Posterior vena cava (tissue), 2 donors: ENCODE data around the gene MMP20. TPM values are rescaled to one million over a fixed set of nuclear protein-coding genes. Genes with fewer than 3 reads are reported as not detected.

Source experiments
- DNase-seq: peaks from one replicate; pipeline ENCODE4 v3.0.0-alpha.2; 2020; ENCODE audit warnings: low spot score
- intact Hi-C, 2 donors: fragments of 100-400 bp; cut with DNase I; formaldehyde crosslinking; loops; one replicate each; pipeline versions ENCODE4 v1.14.1 to v1.14.2; 2022 to 2023
- total RNA-seq, 2 donors: library from RNA; stranded (reverse); fragmentation: NEBNext Ultra II Directional; extraction: Animal tissue kit (Norgen Biotek cat#: 25700); gene quantifications; one replicate each; pipeline ENCODE4 v1.2.1, GENCODE V29; 2021
- donor health status: DM: yes; HTN: yes; CAD: no.
- donor health status: DM: yes; HTN: yes; CAD: no.

MMP20 gene
- total RNA-seq, 2 donors from 2014 or later: not detected

DNA sequence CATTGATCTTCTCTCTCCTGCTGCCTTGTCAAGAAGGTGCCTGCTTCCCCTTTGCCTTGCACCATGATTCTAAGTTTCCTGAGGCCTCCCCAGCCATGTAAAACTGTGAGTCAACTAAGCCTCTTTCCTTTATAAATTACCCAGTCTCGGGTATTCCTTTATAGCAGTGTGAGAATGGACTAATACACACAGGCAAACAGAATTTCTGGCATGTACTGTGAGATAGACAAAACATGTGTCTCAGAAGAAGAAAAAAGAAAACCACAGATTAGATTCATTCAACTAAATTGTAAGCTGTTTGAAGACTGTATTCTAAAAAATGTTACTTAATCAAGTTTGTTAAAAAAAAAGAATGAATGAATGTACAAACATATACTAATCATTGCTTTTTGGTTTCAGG, 1.5 kb upstream of the MMP20 start:
- no peak for DNase-seq
- intact Hi-C loops: no loop called here

DNA sequence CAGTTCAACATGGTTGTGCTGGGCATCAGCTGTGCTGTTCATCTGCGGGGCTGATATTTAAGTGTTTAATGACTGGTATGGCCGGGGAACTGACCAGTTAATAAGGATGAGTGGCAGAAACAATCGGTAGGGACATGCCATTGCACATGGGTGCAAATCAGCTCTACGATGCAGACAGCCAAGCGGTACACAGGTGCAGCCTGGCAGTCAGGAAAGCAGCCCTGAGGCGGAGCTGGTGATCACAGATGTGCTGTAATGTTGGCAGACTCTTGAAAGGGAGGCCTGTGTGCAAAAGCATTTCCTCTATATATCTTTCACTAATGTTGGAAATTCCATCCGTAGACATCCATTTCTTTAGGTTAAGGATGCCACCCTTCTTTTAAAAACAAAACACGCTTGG, 1.1 kb downstream of the MMP20 start:
- intact Hi-C loops: no loop called here
- DNase-seq: no peak

- intact Hi-C loops: no loop called here
- no peak for DNase-seq
Measured at GRCh38 chr11:102623128-102623527, 2.0 kb downstream of the MMP20 start.

- intact Hi-C loops: no loop called here
- DNase-seq: no peak
Measured at GRCh38 chr11:102622258-102622657, 2.9 kb downstream of the MMP20 start.

DNA sequence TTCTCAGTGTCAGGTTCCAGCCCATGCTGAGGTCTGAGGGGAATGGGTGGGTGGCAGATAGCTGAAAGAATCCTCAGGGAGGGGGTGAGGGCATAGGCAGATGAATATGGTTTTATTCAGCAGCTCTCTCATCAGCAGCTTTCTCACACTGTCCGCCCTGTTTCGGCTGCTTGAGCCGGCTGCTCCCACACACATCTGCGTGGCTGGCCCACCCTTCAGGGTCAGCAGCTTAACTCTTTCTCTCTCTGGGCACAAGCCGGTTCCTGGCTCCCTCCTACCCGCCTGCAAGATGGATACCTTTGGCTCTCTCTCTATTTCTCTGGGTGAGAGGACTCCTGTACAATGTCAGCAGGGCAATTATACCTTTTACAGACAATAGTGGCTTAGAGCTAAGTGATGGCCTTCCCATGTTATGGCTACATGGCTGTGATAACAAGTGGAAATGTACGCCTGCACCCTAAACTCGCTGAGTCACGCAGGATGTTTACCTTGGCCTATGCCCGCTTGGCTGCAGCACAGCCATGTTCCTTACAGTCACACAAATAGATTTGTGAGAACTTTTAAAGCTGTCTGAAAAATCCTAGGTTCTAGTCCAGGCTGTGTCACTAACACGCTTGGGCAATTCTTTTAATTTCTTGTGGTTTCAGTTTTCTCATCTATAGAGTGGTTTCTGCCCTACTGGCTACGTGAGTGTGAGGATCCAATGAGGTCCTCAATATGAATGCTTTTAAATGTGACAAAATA, 4.1 kb downstream of the MMP20 start:
- DNase-seq: no peak
- intact Hi-C loops: no loop called here

GRCh38 chr11:102620179-102620578, 5.0 kb downstream of the MMP20 start:
- DNase-seq: no peak
- intact Hi-C loops: no loop called here

- intact Hi-C loops: no loop called here
- DNase-seq: no peak
Measured at GRCh38 chr11:102617466-102618008, 7.6 kb downstream of the MMP20 start.

DNA sequence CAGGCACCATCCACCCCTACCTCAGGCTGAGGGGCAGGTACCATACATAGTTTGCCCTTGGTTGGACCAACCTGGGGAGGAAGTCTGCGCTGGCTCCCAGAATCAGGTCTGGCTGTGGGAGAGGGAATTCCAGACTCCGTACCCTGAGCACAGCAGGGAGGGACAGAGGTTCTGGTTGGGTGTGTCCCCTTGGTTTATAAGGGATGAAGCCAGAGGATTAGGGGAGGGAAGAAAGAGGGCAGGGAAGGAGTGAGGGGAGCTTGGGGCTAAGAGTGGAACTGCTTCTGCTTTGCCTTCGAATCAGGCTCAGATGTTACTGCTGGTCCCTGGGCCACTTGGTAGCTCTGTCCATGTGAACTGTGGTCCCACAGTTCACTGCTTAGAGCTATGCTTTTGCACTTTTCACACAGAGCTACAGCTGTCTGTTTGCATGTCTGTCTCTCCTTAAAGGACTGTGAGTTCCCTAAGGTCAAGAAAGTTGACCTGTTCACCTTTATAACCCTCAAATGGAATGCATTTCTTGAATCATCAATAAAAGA, 9.2 kb downstream of the MMP20 start:
- intact Hi-C loops: no loop called here

GRCh38 chr11:102615077-102615893, 9.8 kb downstream of the MMP20 start:
- intact Hi-C loops: no loop called here
- no peak for DNase-seq

More for the DNA sequence above, 9.2 kb downstream of the MMP20 start:
- DNase-seq: no peak

DNA sequence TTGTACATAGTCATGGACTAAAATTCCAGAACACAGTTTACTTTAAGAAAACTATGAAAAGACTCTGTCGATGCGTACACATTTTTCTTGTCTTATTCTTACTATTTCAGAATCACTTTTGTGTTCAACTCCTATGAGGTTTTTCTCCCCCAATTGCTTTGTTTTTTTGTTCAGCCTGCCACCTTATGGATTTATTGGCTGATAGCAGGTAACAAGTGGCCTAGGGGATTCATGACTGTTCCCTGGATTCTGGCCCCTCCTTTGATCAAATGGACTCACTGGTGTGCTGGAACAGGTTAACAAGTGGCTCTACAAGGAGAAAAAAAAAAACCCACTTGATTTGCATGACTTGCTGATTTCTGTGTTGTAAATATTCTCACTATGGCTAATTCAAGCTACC, 10.6 kb downstream of the MMP20 start:
- DNase-seq: no peak
- intact Hi-C loops: no loop called here

DNA sequence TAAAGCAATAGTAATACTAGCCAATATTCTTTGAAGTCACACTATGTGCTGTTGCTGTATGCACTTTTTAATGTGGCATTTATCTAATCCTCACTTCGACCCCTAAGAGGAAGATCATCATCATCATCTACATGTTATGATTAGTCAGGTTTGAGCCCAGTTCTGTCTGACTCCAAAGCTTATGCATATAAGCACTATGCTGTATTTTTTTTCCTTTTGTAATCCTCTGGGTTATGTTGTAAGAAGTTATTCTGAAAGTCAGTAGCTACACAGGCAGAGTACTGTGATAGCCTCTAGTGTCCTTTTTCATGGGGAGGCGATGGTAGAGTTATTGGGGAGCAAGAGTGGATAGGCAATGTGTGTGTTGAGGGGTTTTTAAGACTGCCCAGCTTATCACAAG, 11.1 kb downstream of the MMP20 start:
- no peak for DNase-seq
- intact Hi-C loops: no loop called here

GRCh38 chr11:102613450-102613849, 11.7 kb downstream of the MMP20 start:
- intact Hi-C loops: no loop called here
- no peak for DNase-seq

- intact Hi-C loops: no loop called here
- no peak for DNase-seq
Measured at GRCh38 chr11:102611291-102611690, 13.8 kb downstream of the MMP20 start.

DNA sequence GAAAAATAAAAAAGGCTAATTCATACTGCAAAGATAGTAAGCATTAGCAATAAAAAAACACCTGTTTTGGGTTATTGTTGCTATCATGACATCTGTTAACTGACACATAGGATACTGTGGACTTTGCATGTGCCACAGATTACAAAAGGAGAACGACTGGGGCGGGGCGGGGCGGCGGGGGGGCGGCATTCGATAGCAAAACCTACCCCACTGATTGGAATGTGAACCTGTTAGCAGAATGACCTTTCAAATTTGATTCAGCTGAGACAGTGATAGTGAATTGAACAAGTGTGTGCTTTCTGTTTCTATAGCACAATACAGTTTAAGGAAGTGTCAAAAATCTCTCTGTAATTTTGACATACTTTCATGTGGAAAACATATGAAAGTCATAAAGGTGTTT, 14.9 kb downstream of the MMP20 start:
- intact Hi-C loops: no loop called here
- no peak for DNase-seq

DNA sequence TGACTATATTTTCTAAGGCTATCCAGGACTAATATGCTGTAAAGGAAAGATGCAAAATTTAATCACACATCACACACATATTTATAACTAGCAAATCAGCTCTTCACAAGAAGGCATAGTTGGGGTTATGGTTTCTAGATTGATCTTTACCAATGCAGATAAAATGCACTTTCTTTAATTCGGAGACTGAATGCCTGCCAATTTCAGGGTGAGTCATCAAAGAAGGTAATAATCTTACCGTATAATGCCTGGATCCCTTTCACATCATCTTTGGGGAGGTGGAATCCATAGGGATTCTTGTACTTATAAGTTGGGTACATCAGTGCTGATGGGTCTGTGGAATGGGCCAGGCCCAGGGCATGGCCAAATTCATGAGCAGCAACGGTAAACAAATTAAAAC, 16.4 kb downstream of the MMP20 start:
- no peak for DNase-seq
- intact Hi-C loops: no loop called here

GRCh38 chr11:102604875-102605274, 20.3 kb downstream of the MMP20 start:
- no peak for DNase-seq
- intact Hi-C loops: no loop called here

GRCh38 chr11:102604011-102604410, 21.1 kb downstream of the MMP20 start:
- DNase-seq: no peak
- intact Hi-C loops: no loop called here

DNA sequence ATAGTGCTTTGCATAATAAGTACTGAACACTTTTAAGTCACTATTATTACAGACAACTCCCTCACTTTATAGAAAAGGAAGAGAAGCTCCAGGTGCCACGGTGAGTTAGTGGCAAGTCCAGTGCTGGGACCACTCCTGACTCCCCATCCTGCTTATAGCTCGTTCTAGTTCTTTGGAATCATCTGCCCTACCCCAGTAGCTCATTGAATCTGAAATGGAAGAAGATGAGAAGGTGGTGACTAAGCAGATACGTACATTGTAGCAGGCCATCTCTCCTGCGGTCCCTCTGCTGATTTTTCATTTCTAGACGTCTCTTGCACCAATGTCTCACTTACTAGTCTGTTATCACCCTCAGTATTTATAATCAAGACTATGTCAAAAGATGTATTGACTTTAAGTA, 21.6 kb downstream of the MMP20 start:
- intact Hi-C loops: no loop called here

DNA sequence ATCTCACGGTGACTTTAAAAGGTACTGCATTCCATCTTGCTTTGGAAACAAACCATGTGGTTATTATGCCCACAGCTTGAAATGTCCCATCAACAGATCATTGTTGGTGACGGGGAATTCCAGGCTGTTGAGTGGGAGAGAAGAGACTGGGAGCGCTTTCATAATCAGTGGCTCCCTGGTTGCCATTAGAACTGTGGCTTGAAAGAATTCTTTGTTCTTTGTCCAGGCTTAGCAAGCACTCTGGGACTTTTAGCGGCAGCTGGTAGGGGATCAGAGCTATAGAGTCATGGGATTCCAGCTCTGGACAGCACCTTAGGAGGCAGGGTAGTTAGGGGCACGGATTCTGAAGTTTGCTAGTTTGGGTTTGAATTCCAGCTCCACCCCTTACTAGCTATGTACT, 22.0 kb downstream of the MMP20 start:
- intact Hi-C loops: no loop called here
- DNase-seq: no peak

More for the DNA sequence above, 21.6 kb downstream of the MMP20 start:
- no peak for DNase-seq

DNA sequence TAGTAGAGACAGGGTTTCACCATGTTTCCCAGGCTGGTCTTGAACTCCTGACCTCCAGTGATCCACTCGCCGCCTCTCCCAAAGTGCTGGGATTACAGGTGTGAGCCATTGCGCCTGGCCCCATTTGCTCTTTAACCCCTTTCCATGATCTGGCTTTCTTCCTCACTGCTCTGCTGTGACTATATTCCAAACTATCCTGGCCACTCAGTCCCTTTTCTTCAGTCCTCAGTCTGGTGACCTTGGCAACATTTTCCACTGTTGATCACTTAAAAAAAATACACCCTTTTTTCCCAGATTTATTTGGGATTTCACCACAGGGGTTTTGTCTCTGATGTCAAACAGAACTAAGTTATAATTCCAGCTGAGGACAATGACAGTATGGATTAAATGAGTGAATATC, 24.5 kb downstream of the MMP20 start:
- DNase-seq: no peak
- intact Hi-C loops: no loop called here
